Activated naive CD4-positive, alpha-beta T cell treated with anti-CD3 and anti-CD28 coated beads, Interleukin-2, amount 10 ng/mL, durations not matched to agents 7 days and 5 days (primary cell): ENCODE measurements around the gene EML3.
A peak's percentile ranks its signal among the peaks of the same experiment; 100 is the strongest.
"Not testable (repeated sequence)": the region's sequence is repeated elsewhere in the genome, so short reads cannot be mapped to it uniquely, and the experiment has no call there.

Experiments used
- CTCF ChIA-PET: fragments of 350-600 bp; sonication (Branson Sonifier 250); formaldehyde crosslinking; loops from one replicate; lab custom pipeline; 2021; ENCODE audit warnings: antibody characterized with exemption; lab: Charles Lee
- DNase-seq: peaks from one replicate; pipeline ENCODE4 v3.0.0-alpha.2; 2020
- H3K27ac Mint-ChIP-seq: one replicate; pipeline ENCODE4 v1.8.0; 2021; ENCODE audit warnings: mild to moderate bottlenecking, moderate library complexity, mixed read lengths
- H3K27me3 Mint-ChIP-seq: one replicate; pipeline ENCODE4 v1.8.0; 2021; ENCODE audit warnings: mild to moderate bottlenecking, mixed read lengths
- H3K36me3 Mint-ChIP-seq: one replicate; pipeline ENCODE4 v1.8.0; 2021; ENCODE audit warnings: mixed read lengths
- H3K4me1 Mint-ChIP-seq: one replicate; pipeline ENCODE4 v1.8.0; 2021; ENCODE audit warnings: mixed read lengths
- H3K4me3 Mint-ChIP-seq: one replicate; pipeline ENCODE4 v1.8.0; 2021; ENCODE audit warnings: mild to moderate bottlenecking, moderate library complexity, mixed read lengths
- H3K9me3 Mint-ChIP-seq: one replicate; pipeline ENCODE4 v1.8.0; 2021; ENCODE audit warnings: mixed read lengths

The EML3 gene

GRCh38 chr11:62569611-62570010 is 43.0 kb downstream of the EML3 start:
- H3K27me3 Mint-ChIP-seq, result no peaks in the 10 kb centered on the region
- CTCF ChIA-PET, result interaction anchor here (0.9 to 4.3 kb wide), 3 partner anchors 9 to 175 kb away, joined by 3 to 16 read pairs (median 11); no protein-coding TSS in a partner anchor
- no peak for DNase-seq
- no peak overlapping the region for H3K27ac Mint-ChIP-seq
- no peaks in the 10 kb centered on the region for H3K9me3 Mint-ChIP-seq
- no peak overlapping the region for H3K4me3 Mint-ChIP-seq
- H3K4me1 Mint-ChIP-seq, result peaks cover 56% of the 10 kb centered on the region
- H3K36me3 Mint-ChIP-seq, result peaks cover 65% of the 10 kb centered on the region

- no peaks in the 10 kb centered on the region for H3K9me3 Mint-ChIP-seq
- no peak overlapping the region for H3K4me3 Mint-ChIP-seq
- no peak for DNase-seq
- H3K27me3 Mint-ChIP-seq, result no peaks in the 10 kb centered on the region
- peaks cover 48% of the 10 kb centered on the region for H3K4me1 Mint-ChIP-seq
- CTCF ChIA-PET, result interaction anchor here (0.9 to 3.3 kb wide), 4 partner anchors 24 to 144 kb away, joined by 3 to 12 read pairs (median 4); no protein-coding TSS in a partner anchor
- no peak overlapping the region for H3K27ac Mint-ChIP-seq
- peaks cover 57% of the 10 kb centered on the region for H3K36me3 Mint-ChIP-seq
These were observed 45.4 kb downstream of the EML3 start for GRCh38 chr11:62567018-62567633.

- peak overlapping the region; percentile 8 for H3K27ac Mint-ChIP-seq
- H3K4me1 Mint-ChIP-seq, result peaks cover 43% of the 10 kb centered on the region
- CTCF ChIA-PET, result interaction anchor here (0.9 to 3.3 kb wide), 4 partner anchors 9 to 172 kb away, joined by 4 to 12 read pairs (median 4); no protein-coding TSS in a partner anchor
- no peak overlapping the region for H3K4me3 Mint-ChIP-seq
- DNase-seq, result no peak
- peaks cover 54% of the 10 kb centered on the region for H3K36me3 Mint-ChIP-seq
- no peaks in the 10 kb centered on the region for H3K27me3 Mint-ChIP-seq
- no peaks in the 10 kb centered on the region for H3K9me3 Mint-ChIP-seq
These were observed 46.3 kb downstream of the EML3 start for GRCh38 chr11:62566247-62566646.

- DNase-seq, result no peak
- peaks cover 44% of the 10 kb centered on the region for H3K4me1 Mint-ChIP-seq
- H3K27me3 Mint-ChIP-seq, result no peaks in the 10 kb centered on the region
- no peaks in the 10 kb centered on the region for H3K9me3 Mint-ChIP-seq
- H3K4me3 Mint-ChIP-seq, result no peak overlapping the region
- CTCF ChIA-PET, result interaction anchor here (0.7 to 3.3 kb wide), 6 partner anchors 8 to 171 kb away, joined by 3 to 12 read pairs (median 4); no protein-coding TSS in a partner anchor
- H3K27ac Mint-ChIP-seq, result no peak overlapping the region
- H3K36me3 Mint-ChIP-seq, result peaks cover 54% of the 10 kb centered on the region
These were observed 47.3 kb downstream of the EML3 start for GRCh38 chr11:62565100-62565802.

GRCh38 chr11:62561677-62562230 is 50.8 kb downstream of the EML3 start:
- peaks cover 57% of the 10 kb centered on the region for H3K36me3 Mint-ChIP-seq
- DNase-seq, H3K9me3 Mint-ChIP-seq, H3K27me3 Mint-ChIP-seq, H3K4me3 Mint-ChIP-seq: not testable (repeated sequence)
- H3K4me1 Mint-ChIP-seq, result peaks cover 58% of the 10 kb centered on the region
- CTCF ChIA-PET, result interaction anchor here (1.0 to 11.7 kb wide), 8 partner anchors 10 to 180 kb away, joined by 3 to 276 read pairs (median 14); partner anchors contain the start of genes AHNAK and LRRN4CL
- H3K27ac Mint-ChIP-seq, result peak overlapping the region; percentile 47

- Mint-ChIP-seq H3K27ac (peak overlapping the region; percentile 80), H3K27me3 (no peaks in the 10 kb centered on the region), H3K4me3 (no peak overlapping the region), H3K36me3 (peaks cover 45% of the 10 kb centered on the region), H3K4me1 (peaks cover 64% of the 10 kb centered on the region), H3K9me3 (no peaks in the 10 kb centered on the region)
- DNase-seq, result peak; percentile 86
- CTCF ChIA-PET, result interaction anchor here (0.7 to 11.7 kb wide), 23 partner anchors 9 to 179 kb away, joined by 3 to 276 read pairs (median 5); partner anchors contain the start of genes AHNAK, LRRN4CL, SCGB1A1 and TUT1
These were observed 51.9 kb downstream of the EML3 start for GRCh38 chr11:62560566-62561103.

GRCh38 chr11:62559626-62560025 is 52.9 kb downstream of the EML3 start:
- CTCF ChIA-PET, result interaction anchor here (0.6 to 11.7 kb wide), 13 partner anchors 8 to 187 kb away, joined by 3 to 276 read pairs (median 6); partner anchors contain the start of genes AHNAK and TUT1
- H3K9me3 Mint-ChIP-seq, H3K4me3 Mint-ChIP-seq, DNase-seq, H3K27me3 Mint-ChIP-seq: not testable (repeated sequence)
- Mint-ChIP-seq H3K4me1 (peaks cover 71% of the 10 kb centered on the region), H3K36me3 (peaks cover 44% of the 10 kb centered on the region), H3K27ac (peak overlapping the region; percentile 97)

GRCh38 chr11:62559204-62559603 is 53.4 kb downstream of the EML3 start:
- no peak for DNase-seq
- Mint-ChIP-seq H3K4me1 (peaks cover 75% of the 10 kb centered on the region), H3K36me3 (peaks cover 44% of the 10 kb centered on the region), H3K27ac (peak overlapping the region; percentile 97), H3K4me3 (no peak overlapping the region), H3K27me3 (no peaks in the 10 kb centered on the region), H3K9me3 (no peaks in the 10 kb centered on the region)
- CTCF ChIA-PET, result interaction anchor here (0.7 to 11.7 kb wide), 8 partner anchors 12 to 186 kb away, joined by 3 to 276 read pairs (median 7); partner anchors contain the start of gene AHNAK

- DNase-seq, result no peak
- H3K4me1 Mint-ChIP-seq, result peaks cover 78% of the 10 kb centered on the region
- H3K36me3 Mint-ChIP-seq, result peaks cover 41% of the 10 kb centered on the region
- H3K27me3 Mint-ChIP-seq, result no peaks in the 10 kb centered on the region
- H3K9me3 Mint-ChIP-seq, result no peaks in the 10 kb centered on the region
- H3K27ac Mint-ChIP-seq, result peak overlapping the region; percentile 97
- H3K4me3 Mint-ChIP-seq, result no peak overlapping the region
- CTCF ChIA-PET, result interaction anchor here (0.7 to 11.7 kb wide), 8 partner anchors 13 to 186 kb away, joined by 3 to 276 read pairs (median 7); partner anchors contain the start of gene AHNAK
These were observed 53.9 kb downstream of the EML3 start for GRCh38 chr11:62558669-62559068.

- Mint-ChIP-seq H3K36me3 (peaks cover 35% of the 10 kb centered on the region), H3K4me1 (peaks cover 90% of the 10 kb centered on the region), H3K27ac (peak overlapping the region; percentile 97), H3K9me3 (no peaks in the 10 kb centered on the region), H3K27me3 (no peaks in the 10 kb centered on the region), H3K4me3 (peak overlapping the region; percentile 59)
- CTCF ChIA-PET, result interaction anchor here (0.5 to 11.7 kb wide), 7 partner anchors 9 to 219 kb away, joined by 3 to 276 read pairs (median 7); partner anchors contain the start of gene AHNAK
- peak; percentile 85 for DNase-seq
These were observed 55.5 kb downstream of the EML3 start for GRCh38 chr11:62556875-62557631.

GRCh38 chr11:62556108-62556874 is 56.3 kb downstream of the EML3 start:
- H3K4me3 Mint-ChIP-seq, result peak overlapping the region; percentile 59
- H3K27me3 Mint-ChIP-seq, result no peaks in the 10 kb centered on the region
- H3K9me3 Mint-ChIP-seq, result no peaks in the 10 kb centered on the region
- DNase-seq, result peak; percentile 93
- H3K4me1 Mint-ChIP-seq, result peaks cover 95% of the 10 kb centered on the region
- H3K27ac Mint-ChIP-seq, result peak overlapping the region; percentile 97
- peaks cover 31% of the 10 kb centered on the region for H3K36me3 Mint-ChIP-seq
- CTCF ChIA-PET, result interaction anchor here (0.6 to 11.7 kb wide), 5 partner anchors 14 to 218 kb away, joined by 3 to 276 read pairs (median 12); partner anchors contain the start of genes AHNAK and TUT1

- H3K4me1 Mint-ChIP-seq, result peaks cover 97% of the 10 kb centered on the region
- H3K27ac Mint-ChIP-seq, result peak overlapping the region; percentile 97
- peak; percentile 72 for DNase-seq
- CTCF ChIA-PET, result interaction anchor here (1.0 to 11.7 kb wide), 3 partner anchors 14 to 130 kb away, joined by 4 to 276 read pairs (median 147); partner anchors contain the start of genes AHNAK and TUT1
- H3K27me3 Mint-ChIP-seq, result peaks cover 6% of the 10 kb centered on the region
- H3K36me3 Mint-ChIP-seq, result peaks cover 26% of the 10 kb centered on the region
- peak overlapping the region; percentile 59 for H3K4me3 Mint-ChIP-seq
- no peaks in the 10 kb centered on the region for H3K9me3 Mint-ChIP-seq
These were observed 57.0 kb downstream of the EML3 start for GRCh38 chr11:62555464-62556107.
